Measurements from ENCODE around the gene IGSF21.

DNA sequence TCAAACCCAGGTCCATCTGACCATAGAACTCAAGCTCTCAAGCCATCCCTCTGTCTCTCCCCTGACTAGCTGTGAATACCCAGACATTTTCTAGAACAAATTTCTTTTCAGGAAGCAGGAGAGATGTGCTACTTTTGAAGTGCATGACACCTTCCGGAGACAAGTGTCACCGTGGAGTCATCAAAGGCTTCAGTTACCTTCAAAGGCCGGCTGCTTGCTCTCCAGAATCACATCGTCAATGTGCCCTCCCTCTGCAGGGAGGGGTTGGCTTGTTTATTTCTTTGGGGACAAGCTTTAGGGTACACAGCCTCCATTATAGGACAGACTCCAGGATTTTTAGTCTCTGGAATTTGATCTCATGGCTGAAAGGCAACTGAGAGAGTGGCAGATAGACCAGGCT is 37.7 kb upstream of the IGSF21 start:
- TF ChIP-seq, protein P1, sequence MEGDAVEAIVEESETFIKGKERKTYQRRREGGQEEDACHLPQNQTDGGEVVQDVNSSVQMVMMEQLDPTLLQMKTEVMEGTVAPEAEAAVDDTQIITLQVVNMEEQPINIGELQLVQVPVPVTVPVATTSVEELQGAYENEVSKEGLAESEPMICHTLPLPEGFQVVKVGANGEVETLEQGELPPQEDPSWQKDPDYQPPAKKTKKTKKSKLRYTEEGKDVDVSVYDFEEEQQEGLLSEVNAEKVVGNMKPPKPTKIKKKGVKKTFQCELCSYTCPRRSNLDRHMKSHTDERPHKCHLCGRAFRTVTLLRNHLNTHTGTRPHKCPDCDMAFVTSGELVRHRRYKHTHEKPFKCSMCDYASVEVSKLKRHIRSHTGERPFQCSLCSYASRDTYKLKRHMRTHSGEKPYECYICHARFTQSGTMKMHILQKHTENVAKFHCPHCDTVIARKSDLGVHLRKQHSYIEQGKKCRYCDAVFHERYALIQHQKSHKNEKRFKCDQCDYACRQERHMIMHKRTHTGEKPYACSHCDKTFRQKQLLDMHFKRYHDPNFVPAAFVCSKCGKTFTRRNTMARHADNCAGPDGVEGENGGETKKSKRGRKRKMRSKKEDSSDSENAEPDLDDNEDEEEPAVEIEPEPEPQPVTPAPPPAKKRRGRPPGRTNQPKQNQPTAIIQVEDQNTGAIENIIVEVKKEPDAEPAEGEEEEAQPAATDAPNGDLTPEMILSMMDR (IDR thresholded peaks at IDR 0.05; ENCODE audit: insufficient read depth, low read length): no peak
- no peak for TF ChIP-seq POLR2AphosphoS5 (IDR thresholded peaks at IDR 0.05; ENCODE audit: low read depth)
